ENCODE measurements around the gene MIPEP. TPM values are rescaled to one million over a fixed set of nuclear protein-coding genes. Genes with fewer than 3 reads are reported as not detected.

The MIPEP gene
- total RNA-seq, 4 donors from 2014 or later = 17.1 to 27.9 (median 24.1) TPM

DNA sequence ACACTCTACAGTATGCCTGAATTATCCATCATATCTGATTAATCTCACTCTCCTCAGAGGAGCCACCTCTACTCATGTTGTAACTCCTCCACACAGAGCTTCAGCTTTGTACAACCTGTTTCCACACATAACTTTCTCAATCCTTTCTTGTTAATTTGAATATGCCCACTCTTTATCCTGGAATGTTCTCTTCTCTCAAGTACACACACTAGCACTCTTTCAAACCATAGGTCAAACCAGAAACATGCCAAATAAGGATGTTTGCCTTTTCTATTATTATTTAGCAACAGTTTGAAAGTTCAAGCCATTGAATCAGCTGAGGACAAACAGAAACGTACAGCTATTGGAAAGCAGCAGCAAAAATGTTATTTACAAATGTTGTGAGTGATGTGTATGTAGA, 110.3 kb downstream of the MIPEP start:
- H3K9me3 ChIP-seq = no peaks in the 10 kb centered on the region
- H3K4me1 ChIP-seq = peaks cover 0 to 3% of the 10 kb centered on the region in 2 donors
- TF ChIP-seq POLR2A (IDR thresholded peaks at IDR 0.05) (peak in 1 of 2 donors; percentile 37), CTCF (IDR thresholded peaks at IDR 0.05) (no peak)
- no peak overlapping the region for H3K4me3 ChIP-seq (replicated peaks in 1 of 3)
- WGBS, 2 donors = 67 to 81% methylated on average over 1 of the region's 1 CpG
- no peaks in the 10 kb centered on the region for H3K27me3 ChIP-seq
- intact Hi-C loops (cut with DNase I) = no loop called here
- DNase-seq = no peak
- no peaks in the 10 kb centered on the region for H3K36me3 ChIP-seq
- peak overlapping the region in 1 of 3 donors; percentile 17 for H3K27ac ChIP-seq

- intact Hi-C loops (cut with DNase I) = no loop called here
- 67 to 91% methylated on average over 2 of the region's 2 CpGs for WGBS, 2 donors
- no peak for TF ChIP-seq CTCF (IDR thresholded peaks at IDR 0.05)
- no peak for TF ChIP-seq POLR2A (IDR thresholded peaks at IDR 0.05)
- no peak for DNase-seq
- H3K27ac ChIP-seq = no peak overlapping the region
- peaks cover 0 to 3% of the 10 kb centered on the region in 2 donors for H3K4me1 ChIP-seq
- no peaks in the 10 kb centered on the region for H3K27me3 ChIP-seq
- no peaks in the 10 kb centered on the region for H3K9me3 ChIP-seq
- H3K36me3 ChIP-seq = no peaks in the 10 kb centered on the region
- no peak overlapping the region for H3K4me3 ChIP-seq (replicated peaks in 1 of 3)
These were observed 111.1 kb downstream of the MIPEP start for GRCh38 chr13:23778002-23778652.

DNA sequence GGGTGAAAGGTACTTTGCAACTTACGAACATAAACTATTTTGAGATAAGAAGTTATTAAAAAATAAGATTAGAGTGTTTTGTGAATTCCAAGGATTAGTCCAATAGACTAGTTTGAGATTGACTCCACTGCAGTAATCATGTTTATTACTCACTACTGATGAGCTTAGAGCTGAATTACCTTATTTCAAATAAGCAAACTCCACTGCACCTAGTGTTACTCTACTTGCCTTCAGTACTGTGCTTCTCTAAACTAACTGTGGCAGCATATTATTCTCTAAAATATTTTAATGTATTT, 111.7 kb downstream of the MIPEP start:
- WGBS, 2 donors = 77 to 84% methylated on average over 1 of the region's 1 CpG
- Histone ChIP-seq H3K4me1 (peaks cover 0 to 3% of the 10 kb centered on the region in 2 donors), H3K27ac (no peak overlapping the region), H3K27me3 (no peaks in the 10 kb centered on the region), H3K9me3 (no peaks in the 10 kb centered on the region), H3K4me3 (replicated peaks in 1 of 3) (no peak overlapping the region), H3K36me3 (no peaks in the 10 kb centered on the region)
- DNase-seq = no peak
- TF ChIP-seq CTCF (IDR thresholded peaks at IDR 0.05) (no peak), POLR2A (IDR thresholded peaks at IDR 0.05) (no peak)
- intact Hi-C loops (cut with DNase I) = no loop called here

DNA sequence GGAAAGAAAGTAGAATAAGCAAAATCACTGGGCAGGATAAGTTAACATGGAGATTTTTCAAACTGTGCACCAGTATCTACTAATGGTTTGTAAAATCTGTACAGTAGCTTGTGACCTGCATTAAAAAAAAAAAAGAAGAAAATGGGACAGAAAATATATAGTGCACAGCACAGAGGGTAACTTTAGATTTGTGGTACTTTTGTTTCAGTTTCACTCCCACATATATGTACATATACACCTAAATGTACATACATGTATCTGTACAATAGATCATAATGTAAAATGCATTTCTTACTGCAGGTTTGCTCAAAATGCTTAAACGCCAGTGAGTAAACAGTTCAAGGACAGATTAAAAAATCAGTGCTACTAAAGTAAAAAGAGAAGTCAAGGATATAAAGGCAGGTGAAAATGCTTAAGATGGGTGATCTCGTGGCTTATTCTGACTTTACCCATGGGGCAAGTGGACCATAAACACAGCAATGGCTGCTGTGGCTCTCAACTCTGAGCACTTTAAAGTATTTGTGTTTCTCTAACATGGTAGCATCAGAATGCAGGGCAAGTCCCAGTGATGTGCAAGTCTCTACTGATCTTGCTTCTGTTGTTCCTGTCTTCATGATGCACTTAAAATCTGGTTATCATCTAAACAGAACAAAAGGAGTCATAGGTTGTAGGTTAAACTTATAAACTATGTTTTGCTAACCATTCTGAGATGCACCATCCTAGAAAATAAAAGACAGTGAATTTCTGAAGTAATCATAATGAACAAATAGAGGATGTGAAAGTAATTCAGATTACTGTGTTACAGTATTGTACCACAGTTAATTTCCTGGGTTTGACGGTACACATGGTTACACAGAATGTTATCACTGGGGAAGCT, 112.3 kb downstream of the MIPEP start:
- peaks cover 0 to 3% of the 10 kb centered on the region in 2 donors for H3K4me1 ChIP-seq
- no peak overlapping the region for H3K4me3 ChIP-seq (replicated peaks in 1 of 3)
- WGBS, 2 donors = 89 to 91% methylated on average over 3 of the region's 3 CpGs
- H3K9me3 ChIP-seq = no peaks in the 10 kb centered on the region
- intact Hi-C loops (cut with DNase I) = no loop called here
- no peak overlapping the region for H3K27ac ChIP-seq
- DNase-seq = no peak
- TF ChIP-seq CTCF (IDR thresholded peaks at IDR 0.05) = no peak
- TF ChIP-seq POLR2A (IDR thresholded peaks at IDR 0.05) = no peak
- H3K27me3 ChIP-seq = no peaks in the 10 kb centered on the region
- H3K36me3 ChIP-seq = no peaks in the 10 kb centered on the region

GRCh38 chr13:23772717-23773116, 116.5 kb downstream of the MIPEP start:
- no peaks in the 10 kb centered on the region for H3K27me3 ChIP-seq
- no peaks in the 10 kb centered on the region for H3K4me1 ChIP-seq
- H3K27ac ChIP-seq = no peak overlapping the region
- H3K4me3 ChIP-seq (replicated peaks in 1 of 3) = no peak overlapping the region
- intact Hi-C loops (cut with DNase I) = no loop called here
- TF ChIP-seq CTCF (IDR thresholded peaks at IDR 0.05) = no peak
- no peak for TF ChIP-seq POLR2A (IDR thresholded peaks at IDR 0.05)
- no peaks in the 10 kb centered on the region for H3K9me3 ChIP-seq
- no peaks in the 10 kb centered on the region for H3K36me3 ChIP-seq
- DNase-seq = no peak
- WGBS, 2 donors = 44 to 50% methylated on average over 2 of the region's 2 CpGs

Data from thyroid gland (tissue), 4 donors.